ENCODE data around the gene C1orf198.

- TF ChIP-seq CTCF (conservative IDR thresholded peaks at IDR 0.05) (no peak), EZH2 (IDR thresholded peaks at IDR 0.05; ENCODE audit: low read depth) (no peak)
Measured at GRCh38 chr1:230807561-230808280, 60.6 kb downstream of the C1orf198 start.
